ENCODE measurements around the gene COG5. TPM values are rescaled to one million over a fixed set of nuclear protein-coding genes. Genes with fewer than 3 reads are reported as not detected.

The COG5 gene
- total RNA-seq, 1 experiment from 2014 or later, result 20.2 TPM

DNA sequence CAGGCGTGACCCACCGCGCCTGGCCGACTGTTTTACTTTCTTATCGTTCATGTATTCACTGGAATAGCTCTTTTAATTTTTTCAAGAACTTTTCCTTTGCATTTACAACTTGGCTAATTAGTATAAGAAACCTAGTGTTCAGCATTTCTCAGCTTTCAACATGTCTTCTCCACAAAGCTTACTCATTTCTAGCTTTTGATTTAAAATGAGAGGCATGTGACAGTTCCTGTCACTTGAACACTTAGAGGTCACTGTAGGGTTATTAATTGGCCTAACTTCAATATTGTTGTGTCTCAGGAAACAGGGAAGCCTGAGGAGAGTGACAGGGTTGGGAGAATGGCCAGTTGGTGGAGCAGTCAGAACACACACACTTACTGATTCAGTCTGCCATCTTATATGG, 218.9 kb downstream of the COG5 start:
- Histone ChIP-seq H3K4me2 (ENCODE audit: insufficient read depth, insufficient read length, low read length) (no peak overlapping the region), H3T11ph (ENCODE audit: low read length) (no peak overlapping the region), H3K27ac (ENCODE audit: insufficient read length, low read depth, low read length) (no peak overlapping the region), H3K4me1 (ENCODE audit: insufficient read depth, low read length) (no peaks in the 10 kb centered on the region), H3K9ac (ENCODE audit: extremely low read depth, insufficient read length, low read length) (no peak overlapping the region), H2AK5ac (ENCODE audit: insufficient read length, low read length) (no peak overlapping the region), H3K9me3 (ENCODE audit: control insufficient read depth, low read depth, low read length) (no peaks in the 10 kb centered on the region), H2BK120ac (ENCODE audit: low read depth, low read length, poor library complexity, severe bottlenecking) (no peak overlapping the region), H4K5ac (ENCODE audit: insufficient read length, low read depth, low read length) (no peak overlapping the region), H3K18ac (ENCODE audit: insufficient read length, low read depth, low read length) (no peak overlapping the region), H3K79me1 (ENCODE audit: insufficient read depth, low read depth, low read length, poor library complexity, severe bottlenecking) (no peaks in the 10 kb centered on the region), H2BK12ac (ENCODE audit: insufficient read length, low read depth, low read length) (no peak overlapping the region), H2BK5ac (ENCODE audit: insufficient read length, low read length) (no peak overlapping the region), H3K14ac (ENCODE audit: insufficient read depth, low read length) (no peak overlapping the region), H3K79me2 (ENCODE audit: insufficient read depth, low read length) (no peaks in the 10 kb centered on the region), H3K23me2 (ENCODE audit: insufficient read length, low read depth, low read length, poor library complexity, severe bottlenecking) (no peaks in the 10 kb centered on the region), H4K8ac (replicated peaks; ENCODE audit: insufficient read length, low read depth, low read length) (no peak overlapping the region), H4K20me1 (ENCODE audit: control insufficient read depth, insufficient read depth, insufficient read length) (no peaks in the 10 kb centered on the region), H3K56ac (ENCODE audit: insufficient read length, low read depth, low read length) (no peak overlapping the region), H2BK20ac (ENCODE audit: low read depth, low read length, poor library complexity, severe bottlenecking) (no peak overlapping the region), H3K27me3 (ENCODE audit: insufficient read depth, low read length) (no peaks in the 10 kb centered on the region), H2AFZ (ENCODE audit: low read length) (no peak overlapping the region), H3K23ac (ENCODE audit: insufficient read length, low read depth, low read length) (no peak overlapping the region), H4K91ac (ENCODE audit: insufficient read length, low read depth, low read length) (no peak overlapping the region), H2BK15ac (ENCODE audit: low read depth, low read length) (no peak overlapping the region), H3K4ac (ENCODE audit: low read depth, low read length) (no peak overlapping the region)
- H3K4me3 Mint-ChIP-seq, result no peak overlapping the region
- peaks cover 2 to 8% (median 8%) of the 10 kb centered on the region in 3 experiments; a peak in 5 of 7 replicates for H3K36me3 Mint-ChIP-seq (ENCODE audit: insufficient read depth in 1 of 3, low read depth in 3 of 3)
- no peak for DNase-seq
- H3K27ac Mint-ChIP-seq, result no peak overlapping the region
- no CpG with 5 or more reads among the region's 5 CpGs for WGBS (ENCODE audit: extremely low coverage, insufficient read length, low lambda C conversion rate)
- TF ChIP-seq, protein P1, sequence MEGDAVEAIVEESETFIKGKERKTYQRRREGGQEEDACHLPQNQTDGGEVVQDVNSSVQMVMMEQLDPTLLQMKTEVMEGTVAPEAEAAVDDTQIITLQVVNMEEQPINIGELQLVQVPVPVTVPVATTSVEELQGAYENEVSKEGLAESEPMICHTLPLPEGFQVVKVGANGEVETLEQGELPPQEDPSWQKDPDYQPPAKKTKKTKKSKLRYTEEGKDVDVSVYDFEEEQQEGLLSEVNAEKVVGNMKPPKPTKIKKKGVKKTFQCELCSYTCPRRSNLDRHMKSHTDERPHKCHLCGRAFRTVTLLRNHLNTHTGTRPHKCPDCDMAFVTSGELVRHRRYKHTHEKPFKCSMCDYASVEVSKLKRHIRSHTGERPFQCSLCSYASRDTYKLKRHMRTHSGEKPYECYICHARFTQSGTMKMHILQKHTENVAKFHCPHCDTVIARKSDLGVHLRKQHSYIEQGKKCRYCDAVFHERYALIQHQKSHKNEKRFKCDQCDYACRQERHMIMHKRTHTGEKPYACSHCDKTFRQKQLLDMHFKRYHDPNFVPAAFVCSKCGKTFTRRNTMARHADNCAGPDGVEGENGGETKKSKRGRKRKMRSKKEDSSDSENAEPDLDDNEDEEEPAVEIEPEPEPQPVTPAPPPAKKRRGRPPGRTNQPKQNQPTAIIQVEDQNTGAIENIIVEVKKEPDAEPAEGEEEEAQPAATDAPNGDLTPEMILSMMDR (conservative IDR thresholded peaks at IDR 0.05), result no peak
- H3K9me3 Mint-ChIP-seq, result peaks cover 11% of the 10 kb centered on the region in 2 experiments; a peak in 3 of 5 replicates
- H3K4me1 Mint-ChIP-seq, result no peaks in the 10 kb centered on the region
- H3K27me3 Mint-ChIP-seq (ENCODE audit: low read depth), result no peaks in the 10 kb centered on the region

All from H9 (cell line).